HL-60 (cell line): ENCODE measurements around the gene ARL6IP5.

Experiments used
- DNase-seq, 2 experiments: peaks; one replicate each; pipeline ENCODE4 v3.0.0-alpha.2; 2010 to 2020; ENCODE audit warnings: low read depth in 1 of 2, low spot score in 1 of 2
- H3K27ac ChIP-seq: fragments of 250-450 bp; sonication (Bioruptor Pico); replicated peaks from 2 replicates; pipeline ENCODE4 v1.5.1; 2020; ENCODE audit warnings: mild to moderate bottlenecking, moderate library complexity
- H3K27me3 ChIP-seq: fragments of 250-450 bp; sonication (Bioruptor Pico); 2 replicates; pipeline ENCODE4 v1.5.1; 2021; ENCODE audit warnings: mild to moderate bottlenecking, moderate library complexity; ENCODE audit not compliant: insufficient read depth, poor library complexity, severe bottlenecking
- H3K4me3 ChIP-seq: replicated peaks from 2 replicates; pipeline ENCODE4 v1.5.1; 2011; ENCODE audit warnings: mild to moderate bottlenecking, control low read depth, low read length; ENCODE audit not compliant: insufficient read depth
- CTCF ChIP-seq: IDR thresholded peaks from one replicate; pipeline ENCODE4 v1.5.1; 2011; ENCODE audit warnings: low read length, control low read depth, inconsistent platforms; ENCODE audit not compliant: insufficient read depth
- GABPA ChIP-seq: IDR thresholded peaks from 2 replicates; pipeline ENCODE4 v1.6.1; 2012; ENCODE audit warnings: low read depth
- POLR2AphosphoS5 ChIP-seq: IDR thresholded peaks from 2 replicates; pipeline ENCODE4 v1.6.1; 2012; ENCODE audit warnings: low read depth
- REST ChIP-seq: IDR thresholded peaks from 2 replicates; pipeline ENCODE4 v1.6.1; 2012; ENCODE audit warnings: low read depth; ENCODE audit not compliant: insufficient replicate concordance
- SPI1 ChIP-seq: IDR thresholded peaks from 2 replicates; pipeline ENCODE4 v1.6.1; 2012; ENCODE audit warnings: low read depth, mild to moderate bottlenecking, borderline replicate concordance

Gene ARL6IP5

GRCh38 chr3:69121513-69121912 lies 36.8 kb downstream of the ARL6IP5 start:
- no peak for DNase-seq
- H3K4me3 ChIP-seq = no peak overlapping the region
- TF ChIP-seq SPI1 = no peak
- no peak for TF ChIP-seq CTCF
- TF ChIP-seq REST = no peak
- no peak overlapping the region for H3K27ac ChIP-seq
- no peaks in the 10 kb centered on the region for H3K27me3 ChIP-seq

GRCh38 chr3:69121950-69122349 lies 37.2 kb downstream of the ARL6IP5 start:
- Histone ChIP-seq H3K4me3 (no peak overlapping the region), H3K27ac (no peak overlapping the region), H3K27me3 (no peaks in the 10 kb centered on the region)
- peak in 1 of 2 experiments; percentile 17 for DNase-seq
- TF ChIP-seq POLR2AphosphoS5 = no peak
- TF ChIP-seq GABPA = no peak
- no peak for TF ChIP-seq REST
- TF ChIP-seq CTCF = no peak
- no peak for TF ChIP-seq SPI1

- H3K27me3 ChIP-seq = no peaks in the 10 kb centered on the region
- no peak within 1 kb of the TSS for H3K27ac ChIP-seq
- no peak for DNase-seq
- no peak within 1 kb of the TSS for H3K4me3 ChIP-seq
- TF ChIP-seq POLR2AphosphoS5 = no peak
- no peak for TF ChIP-seq CTCF
- no peak for TF ChIP-seq GABPA
- no peak for TF ChIP-seq SPI1
- TF ChIP-seq REST = no peak
Measured at GRCh38 chr3:69122403-69122802, 37.7 kb downstream of the ARL6IP5 start, which contains the start of gene LMOD3. Gene LMOD3 (minus strand): TSS chr3:69122595. CDS start chr3:69122386, 209 bp downstream.
